Stimulated activated CD4-positive, alpha-beta T cell treated with anti-CD3 and anti-CD28 coated beads, Interleukin-4, amount 100 ng/mL, for 24 hours (primary cell): ENCODE data around the gene COL4A2.
"Not testable (repeated sequence)": the region's sequence is repeated elsewhere in the genome, so short reads cannot be mapped to it uniquely, and the experiment has no call there.

Experiments
- DNase-seq: peaks from one replicate; pipeline ENCODE4 v3.0.0-alpha.2; 2020

Gene COL4A2

GRCh38 chr13:110483386-110483968 lies 176.4 kb downstream of the COL4A2 start:
- no peak for DNase-seq

GRCh38 chr13:110484290-110485048 lies 177.4 kb downstream of the COL4A2 start:
- DNase-seq, result no peak

GRCh38 chr13:110485604-110486003 lies 178.5 kb downstream of the COL4A2 start:
- no peak for DNase-seq

- no peak for DNase-seq
Measured at GRCh38 chr13:110486061-110486715, 179.1 kb downstream of the COL4A2 start.

- DNase-seq, result not testable (repeated sequence)
Measured at GRCh38 chr13:110486880-110487279, 179.8 kb downstream of the COL4A2 start.

- DNase-seq, result no peak
Measured at GRCh38 chr13:110490009-110490770, 183.1 kb downstream of the COL4A2 start.

GRCh38 chr13:110491869-110492678 lies 185.0 kb downstream of the COL4A2 start:
- no peak for DNase-seq

- DNase-seq, result no peak
Measured at GRCh38 chr13:110492679-110493593, 185.9 kb downstream of the COL4A2 start.

- DNase-seq, result no peak
Measured at GRCh38 chr13:110493613-110494012, 186.5 kb downstream of the COL4A2 start.

GRCh38 chr13:110495376-110495775 lies 188.3 kb downstream of the COL4A2 start:
- no peak for DNase-seq

GRCh38 chr13:110495881-110496280 lies 188.8 kb downstream of the COL4A2 start:
- DNase-seq, result no peak

- no peak for DNase-seq
Measured at GRCh38 chr13:110496281-110496680, 189.2 kb downstream of the COL4A2 start.

GRCh38 chr13:110497003-110497402 lies 189.9 kb downstream of the COL4A2 start:
- DNase-seq, result no peak

- not testable (repeated sequence) for DNase-seq
Measured at GRCh38 chr13:110497896-110498295, 190.8 kb downstream of the COL4A2 start.

GRCh38 chr13:110498327-110498726 lies 191.2 kb downstream of the COL4A2 start:
- no peak for DNase-seq

GRCh38 chr13:110498765-110499164 lies 191.7 kb downstream of the COL4A2 start:
- DNase-seq, result no peak

GRCh38 chr13:110499621-110500281 lies 192.7 kb downstream of the COL4A2 start:
- no peak for DNase-seq

- no peak for DNase-seq
Measured at GRCh38 chr13:110500341-110500740, 193.3 kb downstream of the COL4A2 start.

GRCh38 chr13:110501188-110501587 lies 194.1 kb downstream of the COL4A2 start:
- DNase-seq, result no peak

- no peak for DNase-seq
Measured at GRCh38 chr13:110503037-110503901, 196.2 kb downstream of the COL4A2 start.
